HG02884 (cell line): ENCODE data around the gene SUGCT.

Experiments
- ATAC-seq: cut with Tn5 transposase; IDR thresholded peaks from one replicate; pipeline ENCODE4 v1.9.1; 2021; ENCODE audit warnings: mild to moderate bottlenecking, moderate library complexity; ENCODE audit not compliant: unreplicated experiment

SUGCT gene

DNA sequence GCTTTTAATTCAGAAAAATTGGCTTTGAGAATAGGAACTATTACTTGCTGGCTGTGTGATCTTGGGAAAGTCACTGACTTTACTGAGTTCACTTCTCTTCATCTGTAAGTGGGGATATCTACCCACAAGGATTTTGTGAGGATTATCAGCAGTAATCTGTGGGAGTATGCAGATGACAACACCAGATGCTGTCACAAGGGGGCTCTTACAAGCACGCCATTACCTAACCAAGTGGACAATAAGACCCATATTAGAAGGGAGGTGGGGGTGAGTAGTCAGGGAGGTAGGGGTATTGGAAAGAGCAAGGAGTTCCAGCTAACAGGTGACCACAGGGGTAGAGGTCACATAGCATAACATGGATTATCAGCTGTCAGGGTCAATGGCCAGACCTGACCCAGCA lies 569.4 kb downstream of the SUGCT start:
- ATAC-seq, result no peak

DNA sequence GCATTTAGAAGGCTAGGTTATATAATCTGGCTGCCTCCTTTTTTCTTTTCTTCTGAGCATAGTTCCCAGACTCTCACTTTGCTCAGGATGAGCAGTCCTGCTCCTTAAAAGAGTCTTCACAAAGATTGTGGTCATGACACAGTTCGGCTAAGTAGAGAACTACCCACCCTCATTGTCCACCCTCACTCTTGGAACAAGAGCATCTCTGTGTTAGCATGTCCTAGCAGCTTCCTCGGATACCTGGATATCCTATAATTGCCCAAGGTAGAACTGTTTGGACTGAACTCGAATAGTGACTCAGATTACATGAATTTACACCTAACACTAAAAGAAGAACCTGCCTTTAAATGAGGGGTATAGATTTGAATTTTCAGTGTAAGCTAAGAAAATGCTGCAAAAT lies 572.0 kb downstream of the SUGCT start:
- ATAC-seq, result no peak

DNA sequence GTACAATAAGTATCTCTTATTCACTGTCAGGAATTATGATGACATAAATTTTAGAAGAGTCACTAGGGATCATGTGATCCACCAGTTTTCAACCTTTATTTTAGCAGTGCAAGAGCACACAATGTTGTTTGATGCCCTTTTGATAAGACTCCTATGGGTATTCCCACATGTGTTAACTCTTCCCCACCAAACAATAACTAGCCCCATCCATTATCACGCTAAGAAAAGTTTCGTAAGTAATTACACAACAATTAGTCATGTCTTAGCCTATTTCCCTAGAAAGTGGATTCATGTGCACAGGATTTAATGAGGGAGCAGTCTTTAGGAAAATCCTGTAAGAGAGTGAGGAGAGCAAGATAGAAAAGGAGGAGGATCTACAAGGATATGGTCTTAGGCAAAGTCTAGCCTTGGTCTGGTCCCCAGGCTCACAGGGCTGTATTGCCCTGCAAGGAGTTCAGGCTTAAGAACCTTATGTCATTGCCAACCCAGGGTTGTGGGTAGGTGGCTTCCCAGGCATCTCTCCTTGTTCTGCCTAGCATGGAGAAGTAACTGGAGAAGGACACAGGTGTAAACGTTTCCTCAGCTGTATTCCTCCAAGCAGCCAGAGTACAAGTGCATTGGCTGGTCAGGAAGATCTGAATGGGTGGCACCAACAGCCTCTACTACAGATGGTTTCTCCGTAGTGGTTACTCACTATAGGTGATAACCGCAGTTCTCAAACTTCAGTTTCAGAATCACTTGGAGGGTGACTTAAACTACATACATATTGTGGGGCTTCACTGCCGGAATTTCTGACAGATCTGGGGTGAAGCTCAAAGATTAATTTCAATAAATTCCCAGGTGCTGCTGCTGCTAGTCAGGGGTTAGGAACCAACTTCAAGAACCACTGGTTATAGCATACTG lies 574.5 kb downstream of the SUGCT start:
- no peak for ATAC-seq

DNA sequence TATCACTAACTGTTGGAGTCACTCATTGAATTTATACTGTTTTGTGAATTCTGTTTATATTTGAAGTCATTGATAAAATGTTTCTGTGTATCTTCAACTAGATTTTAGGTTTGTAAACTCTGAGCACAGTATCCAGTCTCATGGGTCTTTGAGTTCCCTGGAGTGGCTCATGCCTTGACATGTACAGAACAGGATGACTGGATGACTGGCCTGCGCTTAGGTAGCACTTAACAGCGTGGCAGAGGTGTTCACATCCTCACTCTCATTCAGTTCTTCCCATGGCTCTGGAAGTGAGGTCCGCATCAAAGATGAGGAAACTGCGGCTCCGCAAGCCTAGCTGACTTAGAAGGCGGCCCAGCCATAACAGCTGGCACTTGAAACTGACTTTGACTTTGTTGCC lies 576.9 kb downstream of the SUGCT start:
- no peak for ATAC-seq

DNA sequence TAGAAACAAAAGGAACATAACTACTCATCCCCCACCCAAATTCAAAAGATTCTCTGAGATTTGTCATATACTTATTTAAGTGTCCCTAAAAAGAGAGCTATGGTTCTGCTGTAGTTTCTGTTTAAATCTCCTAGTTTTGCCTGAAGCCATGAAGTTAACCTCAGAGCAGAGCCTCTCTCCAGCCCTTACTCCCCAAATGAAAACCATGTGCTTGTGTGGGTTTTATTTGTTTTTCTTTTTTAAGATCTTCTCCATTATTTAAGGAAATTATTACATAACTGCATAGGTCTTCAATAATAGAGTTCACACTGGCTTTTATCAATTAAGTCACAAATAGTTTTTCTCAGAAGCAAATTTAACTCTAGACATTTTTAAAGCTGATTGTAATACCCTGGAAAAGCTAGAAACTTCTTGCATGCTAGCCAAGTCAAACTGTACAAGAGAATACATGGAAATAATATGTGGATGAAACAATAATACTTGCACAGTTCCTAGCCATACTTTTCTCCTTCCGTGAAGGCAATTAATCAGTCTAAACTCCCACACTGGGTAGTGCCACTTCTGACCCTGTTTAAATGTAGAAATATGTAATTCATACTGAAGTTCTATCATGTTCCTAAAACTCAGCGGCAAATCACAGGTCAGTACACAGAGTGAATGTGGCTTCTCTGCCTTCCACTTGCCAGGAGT lies 579.7 kb downstream of the SUGCT start:
- ATAC-seq, result no peak

- no peak for ATAC-seq
Measured at GRCh38 chr7:40715053-40715430, 580.2 kb downstream of the SUGCT start.

DNA sequence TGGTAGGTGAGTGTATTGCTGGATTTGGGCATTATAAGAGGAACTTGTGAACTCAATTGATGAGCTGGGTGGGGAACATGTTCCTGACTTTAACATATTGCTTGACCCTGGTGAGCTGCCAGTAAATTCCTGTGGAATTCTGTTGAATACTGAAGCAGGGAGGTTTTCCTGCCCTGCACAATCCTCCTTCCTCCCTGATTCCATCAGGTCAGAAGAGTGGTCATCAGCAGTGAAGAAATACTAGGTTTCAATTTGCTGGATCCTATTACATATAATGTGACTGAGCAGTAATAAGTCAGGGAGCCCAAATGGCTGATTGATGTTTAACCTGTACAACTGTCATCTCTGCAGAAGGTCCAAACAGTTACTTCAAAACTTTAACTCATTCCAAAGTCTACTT lies 581.2 kb downstream of the SUGCT start:
- no peak for ATAC-seq

DNA sequence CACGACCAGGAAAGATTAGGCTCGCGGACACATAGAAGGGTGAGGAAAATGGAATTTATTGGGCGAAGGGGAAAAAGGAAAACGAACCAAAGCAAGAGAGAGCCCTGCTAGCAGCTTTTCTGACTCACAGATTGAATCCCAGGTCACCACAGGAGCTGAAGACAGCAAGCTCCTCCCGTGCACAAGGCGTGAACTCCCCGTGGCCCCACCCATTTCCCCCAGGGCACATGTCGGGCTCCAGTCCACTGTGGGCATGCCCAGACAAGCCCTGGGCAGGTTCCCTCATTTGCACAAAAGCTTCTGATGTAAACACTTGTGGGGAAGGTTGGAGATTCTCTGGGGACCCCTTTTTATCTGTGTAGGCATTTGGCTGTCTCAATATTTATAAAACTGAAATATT lies 582.4 kb downstream of the SUGCT start:
- no peak for ATAC-seq

GRCh38 chr7:40720416-40720815 lies 585.6 kb downstream of the SUGCT start:
- no peak for ATAC-seq

DNA sequence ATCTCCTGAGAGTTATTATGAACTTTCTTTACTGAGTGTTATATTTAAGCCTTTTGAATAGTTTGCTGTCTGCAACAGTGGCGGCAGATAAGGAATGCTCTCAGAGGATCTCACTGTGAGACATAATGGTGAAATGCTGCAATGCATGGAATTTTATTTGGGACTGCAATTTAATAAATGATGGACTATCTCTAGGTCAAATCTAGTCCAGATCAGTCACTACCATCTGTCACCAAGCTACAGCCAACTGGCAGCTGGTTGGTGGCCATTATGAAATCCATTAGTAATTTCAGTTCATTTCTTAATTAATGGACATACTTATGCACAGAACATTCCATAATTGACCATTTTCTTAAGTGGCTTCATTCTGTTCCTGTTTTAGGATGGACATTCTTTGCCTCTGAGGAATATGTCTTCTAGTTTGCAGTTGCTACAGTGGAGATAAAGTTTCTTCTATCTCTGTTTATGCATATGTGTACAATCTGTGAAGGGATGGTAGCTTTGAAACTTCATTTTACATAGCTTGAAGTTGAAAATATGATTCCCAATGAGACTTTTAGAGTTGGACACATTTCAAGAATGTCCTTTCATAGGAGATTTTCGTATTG lies 586.6 kb downstream of the SUGCT start:
- no peak for ATAC-seq

GRCh38 chr7:40722242-40722641 lies 587.4 kb downstream of the SUGCT start:
- ATAC-seq, result no peak

GRCh38 chr7:40723829-40724228 lies 589.0 kb downstream of the SUGCT start:
- ATAC-seq, result no peak

DNA sequence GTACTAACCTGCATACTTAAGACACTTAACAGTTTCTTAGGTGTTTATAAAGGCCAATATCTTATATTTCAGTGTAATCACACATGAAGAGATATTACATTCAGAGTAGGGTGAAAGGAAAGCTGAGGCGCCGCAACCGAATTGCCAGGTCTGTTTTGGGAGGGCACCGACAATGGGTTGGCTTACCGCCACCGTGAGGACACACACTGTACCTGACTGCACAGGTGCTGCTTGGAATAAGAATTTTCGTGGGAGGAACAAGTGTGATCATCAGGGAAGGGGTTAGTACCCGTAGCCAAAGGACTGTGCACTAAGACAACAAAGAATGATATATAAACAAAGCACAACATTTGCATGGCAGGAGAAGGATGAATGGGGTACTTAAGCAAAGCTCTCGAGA lies 591.8 kb downstream of the SUGCT start:
- no peak for ATAC-seq

GRCh38 chr7:40733114-40733513 lies 598.3 kb downstream of the SUGCT start:
- no peak for ATAC-seq

- no peak for ATAC-seq
Measured at GRCh38 chr7:40733578-40733977, 598.8 kb downstream of the SUGCT start.

DNA sequence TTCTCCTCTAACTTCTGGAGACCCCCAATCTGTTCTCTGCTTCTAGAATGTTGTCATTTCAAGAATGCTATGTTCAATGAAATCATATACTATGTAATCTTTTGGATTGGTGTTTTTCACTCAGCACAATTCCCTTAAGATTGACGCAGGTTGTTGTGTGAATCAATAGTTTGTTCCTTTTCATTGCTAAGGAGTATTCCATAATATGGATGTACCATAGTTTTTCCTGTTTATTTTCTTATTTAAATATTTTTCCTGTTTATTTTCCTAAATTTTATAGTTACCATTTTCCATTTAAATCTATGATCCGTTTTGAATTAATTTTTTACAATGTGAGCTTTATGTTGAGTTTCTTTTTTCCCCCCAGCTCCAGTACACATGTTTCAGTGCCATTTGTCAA lies 604.5 kb downstream of the SUGCT start:
- no peak for ATAC-seq

DNA sequence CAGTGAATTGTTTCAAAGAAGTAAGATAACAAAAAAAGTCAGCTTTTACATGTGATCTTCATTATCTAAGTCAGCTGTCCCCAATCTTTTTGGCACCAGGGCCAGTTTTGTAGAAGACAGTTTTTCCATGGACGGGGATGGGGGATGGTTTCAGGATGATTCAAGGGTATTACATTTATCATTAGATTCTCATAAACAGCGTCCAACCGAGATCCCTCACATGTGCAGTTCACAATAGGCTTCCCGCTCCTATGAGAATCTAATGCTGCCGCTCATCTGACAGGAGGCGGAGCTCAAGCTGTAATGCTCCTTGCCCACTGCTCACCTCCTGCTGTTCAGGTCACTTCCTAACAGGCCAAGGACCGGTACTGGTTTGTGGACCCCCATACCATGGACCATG lies 607.5 kb downstream of the SUGCT start:
- no peak for ATAC-seq

DNA sequence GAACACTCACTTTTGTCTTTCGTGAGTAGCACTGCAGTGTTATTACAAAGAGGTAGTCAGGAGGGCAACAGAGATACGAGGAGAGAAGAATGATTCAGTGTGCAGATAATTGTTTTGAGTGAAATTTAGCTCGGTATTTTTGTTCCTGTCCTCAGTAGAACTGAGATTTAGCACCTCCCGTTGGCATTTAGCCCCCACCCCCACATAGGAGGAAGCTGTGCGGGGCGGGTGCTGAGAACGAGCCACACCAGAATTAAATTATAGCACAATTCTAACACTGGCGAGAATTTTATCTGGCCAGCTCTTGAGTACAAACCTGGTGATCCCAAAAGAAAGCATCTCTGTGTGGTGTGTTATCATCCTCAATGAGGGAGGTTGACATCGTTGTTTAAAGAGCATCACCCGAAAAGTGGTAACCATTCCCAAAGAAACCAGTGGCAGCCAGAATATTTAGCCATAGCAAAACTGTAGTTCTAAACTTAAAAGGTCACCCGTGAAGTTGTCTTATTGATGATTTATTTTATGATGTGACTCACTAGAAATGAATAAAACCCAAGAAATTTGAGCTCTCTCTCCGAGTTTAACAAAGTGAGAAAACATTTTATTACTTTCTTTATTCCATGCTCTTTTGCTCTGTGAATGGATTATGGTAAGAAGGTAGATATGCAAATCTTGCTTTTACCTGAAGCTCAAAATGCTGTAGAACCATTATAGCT lies 612.2 kb downstream of the SUGCT start:
- no peak for ATAC-seq

DNA sequence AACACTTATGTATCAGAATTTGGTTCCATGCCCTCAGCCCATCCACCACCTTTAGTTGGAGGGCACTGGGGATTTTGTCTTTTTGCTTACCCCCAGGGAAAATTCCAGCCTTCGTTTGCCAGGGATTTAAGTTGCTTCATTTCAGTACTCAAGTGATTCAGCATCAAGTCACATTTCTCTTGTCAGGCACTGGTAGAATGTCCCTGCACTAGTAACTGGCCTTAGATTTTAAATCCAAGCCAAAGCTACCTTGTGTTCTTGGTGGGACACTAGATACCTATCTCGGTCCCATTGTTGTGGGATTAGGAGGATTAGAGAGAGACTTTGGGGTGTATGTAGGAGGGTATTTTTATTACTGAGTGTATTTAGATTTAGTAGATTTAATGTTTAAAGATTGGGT lies 613.1 kb downstream of the SUGCT start:
- no peak for ATAC-seq

DNA sequence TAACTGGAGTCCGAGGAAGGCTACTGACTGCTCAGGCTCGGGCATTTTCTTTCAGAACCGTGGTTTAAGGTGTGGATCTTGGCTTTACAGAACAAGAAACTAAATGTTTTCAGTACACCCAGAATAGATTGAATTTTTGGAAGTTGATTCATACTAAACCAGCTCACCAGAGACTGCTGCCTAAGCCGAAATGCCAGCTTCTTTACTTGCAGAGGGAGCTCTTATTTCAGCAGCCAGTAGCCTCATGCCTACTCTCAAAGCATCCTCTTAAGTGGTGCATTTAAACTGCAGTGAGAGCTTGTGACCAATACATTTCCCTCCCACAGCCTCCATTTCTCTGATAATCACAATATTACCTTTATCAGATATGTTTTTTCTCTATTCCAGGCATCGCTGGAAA lies 615.1 kb downstream of the SUGCT start:
- ATAC-seq, result no peak

DNA sequence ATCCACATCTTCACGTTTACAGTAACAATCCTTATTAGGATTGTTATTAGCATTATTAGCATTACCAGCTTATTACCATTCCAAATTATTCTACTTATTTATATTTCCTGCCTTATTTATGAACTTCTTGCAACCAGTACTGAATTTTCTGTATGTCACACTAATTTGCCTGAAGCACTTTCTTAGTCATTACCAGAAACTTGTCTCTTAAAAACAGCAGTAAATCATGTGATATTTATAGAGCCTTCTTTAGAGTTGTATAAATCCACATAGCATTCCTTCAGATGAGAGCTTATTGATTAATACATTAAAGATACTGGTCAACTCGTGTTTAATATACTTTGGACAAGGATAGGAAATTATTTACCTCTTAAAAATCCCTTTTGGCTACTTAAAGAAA lies 618.6 kb downstream of the SUGCT start:
- ATAC-seq, result no peak
